ENCODE measurements around the gene TMEM91. TPM values are rescaled to one million over a fixed set of nuclear protein-coding genes. Genes with fewer than 3 reads are reported as not detected.

TMEM91 gene
- total RNA-seq, 4 donors from 2014 or later, result 25.4 to 115 (median 54.9) TPM

DNA sequence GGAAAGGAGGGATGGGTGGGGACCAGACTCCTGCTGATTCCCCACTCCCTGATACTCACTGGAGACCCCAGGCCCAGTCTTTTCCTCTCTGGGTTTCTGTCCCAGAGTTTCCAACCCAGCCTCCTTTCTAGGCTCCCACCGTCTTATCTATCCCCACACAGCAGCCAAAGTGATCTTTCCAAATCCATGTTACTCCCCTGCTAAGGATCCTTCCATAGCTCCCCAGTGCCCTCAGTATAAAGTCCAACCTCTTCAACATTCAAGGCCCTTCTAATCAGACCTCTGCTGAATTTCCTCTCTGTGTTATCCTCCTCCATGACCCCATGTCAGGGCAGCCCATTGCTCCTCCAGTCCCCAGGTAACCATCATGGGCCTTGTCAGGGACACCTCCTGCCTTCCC is 21.3 kb upstream of the TMEM91 start:
- intact Hi-C loops (cut with DNase I; ENCODE audit: low total_unique reads), result no loop called here
- DNase-seq (ENCODE audit: low spot score in 2 of 2), result no peak
- 86 to 92% methylated on average over 1 of the region's 1 CpG for WGBS, 2 donors
- H3K4me3 ChIP-seq (ENCODE audit: low read depth, poor library complexity, severe bottlenecking), result no peak overlapping the region
- TF ChIP-seq POLR2A (IDR thresholded peaks at IDR 0.05), result no peak
- TF ChIP-seq, protein P1, sequence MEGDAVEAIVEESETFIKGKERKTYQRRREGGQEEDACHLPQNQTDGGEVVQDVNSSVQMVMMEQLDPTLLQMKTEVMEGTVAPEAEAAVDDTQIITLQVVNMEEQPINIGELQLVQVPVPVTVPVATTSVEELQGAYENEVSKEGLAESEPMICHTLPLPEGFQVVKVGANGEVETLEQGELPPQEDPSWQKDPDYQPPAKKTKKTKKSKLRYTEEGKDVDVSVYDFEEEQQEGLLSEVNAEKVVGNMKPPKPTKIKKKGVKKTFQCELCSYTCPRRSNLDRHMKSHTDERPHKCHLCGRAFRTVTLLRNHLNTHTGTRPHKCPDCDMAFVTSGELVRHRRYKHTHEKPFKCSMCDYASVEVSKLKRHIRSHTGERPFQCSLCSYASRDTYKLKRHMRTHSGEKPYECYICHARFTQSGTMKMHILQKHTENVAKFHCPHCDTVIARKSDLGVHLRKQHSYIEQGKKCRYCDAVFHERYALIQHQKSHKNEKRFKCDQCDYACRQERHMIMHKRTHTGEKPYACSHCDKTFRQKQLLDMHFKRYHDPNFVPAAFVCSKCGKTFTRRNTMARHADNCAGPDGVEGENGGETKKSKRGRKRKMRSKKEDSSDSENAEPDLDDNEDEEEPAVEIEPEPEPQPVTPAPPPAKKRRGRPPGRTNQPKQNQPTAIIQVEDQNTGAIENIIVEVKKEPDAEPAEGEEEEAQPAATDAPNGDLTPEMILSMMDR (IDR thresholded peaks at IDR 0.05), result no peak

DNA sequence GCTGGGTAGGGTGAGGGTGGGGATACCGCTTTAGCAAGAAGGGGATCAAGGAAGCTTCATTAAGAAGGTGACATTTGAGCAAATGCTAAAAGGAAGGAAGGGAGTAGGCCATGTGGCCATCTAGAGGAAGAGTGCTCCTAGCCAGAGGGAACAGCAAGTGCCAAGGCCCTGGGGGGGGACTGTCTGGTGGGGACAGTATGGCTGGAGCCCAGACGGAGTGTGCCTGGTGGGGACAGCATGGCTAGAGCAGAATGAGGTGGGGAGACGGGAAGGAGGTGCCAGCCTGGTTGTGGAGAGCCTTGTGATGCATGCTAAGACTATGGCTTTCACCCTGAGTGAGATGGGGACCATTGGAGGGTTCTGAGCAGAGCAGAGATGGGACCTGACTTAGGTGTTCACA is 20.5 kb upstream of the TMEM91 start:
- no peak overlapping the region for H3K4me3 ChIP-seq (ENCODE audit: low read depth, poor library complexity, severe bottlenecking)
- WGBS, 2 donors, result 69 to 83% methylated on average over 3 of the region's 3 CpGs
- TF ChIP-seq, protein P1 (IDR thresholded peaks at IDR 0.05), result no peak
- no peak for TF ChIP-seq POLR2A (IDR thresholded peaks at IDR 0.05)
- no peak for DNase-seq (ENCODE audit: low spot score in 2 of 2)
- intact Hi-C loops (cut with DNase I; ENCODE audit: low total_unique reads), result no loop called here

DNA sequence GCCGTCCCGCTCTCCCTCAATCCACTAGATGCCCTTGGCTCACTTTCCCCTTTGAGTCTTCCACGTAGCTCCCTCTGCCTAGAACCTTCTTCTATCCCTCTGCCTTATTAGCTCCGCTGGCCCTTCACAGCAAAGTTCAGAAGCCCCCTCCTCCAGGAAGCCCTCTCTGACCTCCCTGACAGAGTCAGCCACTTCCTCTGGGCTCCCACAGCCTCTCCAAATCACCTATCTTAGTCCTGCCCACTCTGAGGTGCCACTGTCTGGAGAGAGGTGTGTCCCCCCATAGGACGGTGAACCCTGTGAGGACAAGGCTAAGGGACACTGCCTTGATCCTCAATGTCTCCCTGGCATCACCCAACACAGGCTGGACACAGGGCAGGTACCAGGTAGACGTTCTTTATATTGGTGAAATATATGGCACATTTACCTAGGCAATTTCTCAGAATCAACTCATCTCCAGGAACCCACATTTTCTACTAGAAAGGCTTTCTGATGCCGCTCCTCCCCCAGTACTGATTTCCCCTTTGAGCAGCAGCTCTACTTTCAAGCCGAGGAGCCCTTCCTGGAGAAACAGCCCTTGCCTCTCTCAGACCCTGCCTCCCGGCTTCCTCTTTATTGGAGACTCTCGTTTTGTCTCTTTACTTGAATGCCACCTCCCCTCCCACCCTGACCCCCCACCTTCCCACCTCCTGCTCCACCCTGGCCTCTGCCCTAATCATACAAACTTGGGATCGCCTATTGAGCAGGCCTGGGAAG is 19.2 kb upstream of the TMEM91 start:
- DNase-seq (ENCODE audit: low spot score in 2 of 2), result no peak
- 83 to 88% methylated on average over 11 of the region's 11 CpGs for WGBS, 2 donors

DNA sequence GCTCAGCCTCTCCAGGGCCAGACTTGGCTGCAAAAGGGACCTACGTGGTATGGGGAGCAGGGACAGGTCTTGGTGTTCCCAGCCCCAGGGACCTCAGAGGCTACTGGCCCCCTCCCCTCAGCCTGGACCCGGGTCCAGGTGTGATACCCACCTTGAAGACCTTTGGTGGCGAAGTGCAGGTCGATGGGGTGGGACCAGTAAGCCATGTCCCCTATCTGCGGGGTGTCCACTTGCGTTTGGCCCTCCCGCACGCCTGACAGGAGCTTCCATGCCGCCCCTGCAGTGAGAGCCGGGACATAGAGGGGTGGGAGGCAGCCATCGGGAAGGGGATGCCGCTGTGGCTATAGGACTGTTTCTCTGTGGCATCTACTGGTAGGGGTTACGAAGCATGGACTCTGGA is 18.6 kb upstream of the TMEM91 start:
- no peak overlapping the region for H3K4me3 ChIP-seq (ENCODE audit: low read depth, poor library complexity, severe bottlenecking)
- no peak for DNase-seq (ENCODE audit: low spot score in 2 of 2)
- no peak for TF ChIP-seq POLR2A (IDR thresholded peaks at IDR 0.05)
- TF ChIP-seq, protein P1 (IDR thresholded peaks at IDR 0.05), result no peak
- WGBS, 2 donors, result 85 to 97% methylated on average over 9 to 11 of the region's 13 CpGs
- intact Hi-C loops (cut with DNase I; ENCODE audit: low total_unique reads), result no loop called here

More for the DNA sequence above, 19.2 kb upstream of the TMEM91 start:
- intact Hi-C loops (cut with DNase I; ENCODE audit: low total_unique reads), result no loop called here
- no peak overlapping the region for H3K4me3 ChIP-seq (ENCODE audit: low read depth, poor library complexity, severe bottlenecking)
- TF ChIP-seq, protein P1 (IDR thresholded peaks at IDR 0.05), result no peak
- no peak for TF ChIP-seq POLR2A (IDR thresholded peaks at IDR 0.05)

DNA sequence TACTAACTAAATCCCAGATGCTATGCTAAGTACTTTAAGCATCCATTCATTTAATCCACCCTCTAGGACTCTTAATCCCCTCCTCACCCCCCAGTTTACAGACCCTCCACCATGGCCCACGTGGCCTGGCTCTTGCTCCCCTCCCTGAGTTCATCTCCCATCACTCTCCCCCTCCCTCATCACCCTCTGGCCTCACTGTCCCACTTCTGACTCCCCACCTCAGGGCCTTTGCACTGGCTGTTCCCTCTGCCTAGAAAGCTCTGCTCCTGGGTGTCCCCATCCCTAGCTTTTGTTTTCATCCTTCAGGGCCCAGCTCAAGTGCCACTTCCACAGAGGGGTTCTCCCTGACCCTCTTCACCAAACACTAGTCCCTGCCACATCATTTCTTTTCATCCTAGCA is 16.6 kb upstream of the TMEM91 start:
- no peak overlapping the region for H3K4me3 ChIP-seq (ENCODE audit: low read depth, poor library complexity, severe bottlenecking)
- 94 to 96% methylated on average over 1 of the region's 1 CpG for WGBS, 2 donors
- TF ChIP-seq POLR2A (IDR thresholded peaks at IDR 0.05), result no peak
- TF ChIP-seq, protein P1 (IDR thresholded peaks at IDR 0.05), result no peak
- no peak for DNase-seq (ENCODE audit: low spot score in 2 of 2)
- intact Hi-C loops (cut with DNase I; ENCODE audit: low total_unique reads), result no loop called here
